HAP-1 (cell line): Measurements from ENCODE around the gene CASR.

ENCODE experiments used
- DNase-seq, 2 experiments: peaks; one replicate each; pipeline ENCODE4 v3.0.0-alpha.2; 2016 to 2020; ENCODE audit warnings: low spot score in 2 of 2
- H3K27me3 ChIP-seq: fragments of 250-450 bp; sonication (Bioruptor Pico); 2 replicates; pipeline ENCODE4 v1.5.1; 2020; ENCODE audit warnings: low read depth, mild to moderate bottlenecking, moderate library complexity
- H3K36me3 ChIP-seq: fragments of 250-450 bp; sonication (Bioruptor Pico); replicated peaks from 2 replicates; pipeline ENCODE4 v1.5.1; 2020; ENCODE audit warnings: mild to moderate bottlenecking
- H3K4me1 ChIP-seq: fragments of 250-450 bp; sonication (Bioruptor Pico); 2 replicates; pipeline ENCODE4 v1.5.1; 2020; ENCODE audit warnings: mild to moderate bottlenecking
- H3K4me3 ChIP-seq: fragments of 250-450 bp; sonication (Bioruptor Pico); 2 replicates; pipeline ENCODE4 v1.5.1; 2020; ENCODE audit warnings: mild to moderate bottlenecking, moderate library complexity
- H3K9me3 ChIP-seq: fragments of 250-450 bp; sonication (Bioruptor Pico); 2 replicates; pipeline ENCODE4 v1.5.1; 2020; ENCODE audit warnings: mild to moderate bottlenecking, moderate library complexity
- in situ Hi-C: fragments of 300-500 bp; cut with MboI; formaldehyde crosslinking; loops from 3 replicates; pipeline ENCODE4 v1.14.3; 2020; ENCODE audit warnings: low sequenced_read_pairs, inconsistent platforms, mixed read lengths

The CASR gene

DNA sequence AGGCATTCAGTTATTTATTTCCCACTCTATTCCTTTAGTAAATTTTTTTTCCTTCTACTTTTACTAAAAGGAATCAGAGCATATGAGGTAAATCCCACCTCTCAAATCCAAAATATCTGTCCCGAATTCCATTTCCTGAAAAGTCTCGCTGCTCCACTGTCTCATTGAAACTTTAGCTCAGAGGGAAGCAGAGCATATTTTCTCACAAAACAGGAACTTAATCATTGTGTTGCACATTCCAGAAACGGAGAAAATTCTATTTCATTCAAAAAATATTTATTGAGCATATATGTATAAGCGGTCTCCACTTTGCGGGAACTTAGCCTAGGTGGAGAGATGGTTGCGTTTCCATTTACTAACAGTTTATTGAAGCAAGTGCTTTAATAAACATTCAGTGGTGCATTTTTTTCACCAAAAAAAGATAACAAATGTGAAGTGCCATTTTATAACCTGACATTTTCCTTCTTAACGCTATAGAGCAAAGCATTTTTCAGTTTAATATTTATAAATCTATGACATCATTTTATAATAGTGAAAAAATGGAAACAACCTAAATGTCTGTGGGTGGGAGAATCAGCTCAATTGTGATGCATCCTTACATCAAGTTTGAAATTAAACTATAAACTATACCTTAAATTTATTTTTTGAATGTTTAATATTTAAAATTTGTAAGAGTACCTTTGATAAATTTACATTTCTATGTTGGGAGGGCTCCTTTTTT, 74.3 kb downstream of the CASR start:
- peaks cover 3% of the 10 kb centered on the region for H3K27me3 ChIP-seq
- no peaks in the 10 kb centered on the region for H3K9me3 ChIP-seq
- H3K4me1 ChIP-seq: no peaks in the 10 kb centered on the region
- in situ Hi-C loops: loop anchor here (25.0 kb wide), 1 partner anchor 696 kb away; the partner anchor contains the start of gene ARGFX
- no peaks in the 10 kb centered on the region for H3K36me3 ChIP-seq
- no peak overlapping the region for H3K4me3 ChIP-seq
- DNase-seq: no peak

DNA sequence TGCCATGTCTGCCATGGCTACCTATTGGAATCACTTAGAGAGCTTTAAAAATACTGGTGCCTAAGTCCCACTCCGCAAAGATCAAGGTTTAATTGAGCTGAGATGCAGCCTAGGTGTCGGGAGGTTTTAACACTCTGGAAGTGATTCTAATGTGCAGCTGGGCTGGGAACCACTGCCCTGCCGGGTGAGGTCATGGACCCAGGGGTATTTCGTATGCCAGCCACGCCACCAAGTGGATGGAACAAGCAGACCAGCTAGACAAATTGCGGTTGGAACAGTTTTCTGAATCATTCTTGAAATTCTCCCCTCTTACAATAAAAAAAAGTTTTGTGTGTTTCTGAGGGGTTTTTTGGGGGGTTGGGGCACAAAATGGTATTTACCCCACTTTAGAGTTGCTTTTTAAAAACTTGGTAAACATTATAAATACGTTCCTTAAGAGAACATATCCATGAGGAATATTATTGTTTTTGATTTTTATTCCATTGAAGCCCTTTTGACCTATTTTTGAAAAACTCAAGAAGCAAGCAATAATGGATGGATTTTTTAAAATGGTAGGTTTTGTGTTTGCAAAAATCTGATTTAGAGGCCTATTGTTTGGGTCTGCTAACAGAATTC, 75.4 kb downstream of the CASR start:
- in situ Hi-C loops: loop anchor here (25.0 kb wide), 1 partner anchor 697 kb away; the partner anchor contains the start of gene ARGFX
- peaks cover 3% of the 10 kb centered on the region for H3K27me3 ChIP-seq
- no peaks in the 10 kb centered on the region for H3K4me1 ChIP-seq
- no peaks in the 10 kb centered on the region for H3K36me3 ChIP-seq
- DNase-seq: peak; percentile 14 to 64
- H3K4me3 ChIP-seq: no peak overlapping the region
- no peaks in the 10 kb centered on the region for H3K9me3 ChIP-seq

GRCh38 chr3:122260206-122260605, 76.7 kb downstream of the CASR start:
- peaks cover 3% of the 10 kb centered on the region for H3K27me3 ChIP-seq
- no peaks in the 10 kb centered on the region for H3K4me1 ChIP-seq
- H3K9me3 ChIP-seq: no peaks in the 10 kb centered on the region
- in situ Hi-C loops: loop anchor here (25.0 kb wide), 1 partner anchor 698 kb away; the partner anchor contains the start of gene ARGFX
- H3K4me3 ChIP-seq: no peak overlapping the region
- no peak for DNase-seq
- no peaks in the 10 kb centered on the region for H3K36me3 ChIP-seq

GRCh38 chr3:122263058-122263457, 79.6 kb downstream of the CASR start:
- H3K36me3 ChIP-seq: no peaks in the 10 kb centered on the region
- H3K4me1 ChIP-seq: no peaks in the 10 kb centered on the region
- peaks cover 5% of the 10 kb centered on the region for H3K27me3 ChIP-seq
- H3K4me3 ChIP-seq: no peak overlapping the region
- in situ Hi-C loops: loop anchor here (25.0 kb wide), 1 partner anchor 701 kb away; the partner anchor contains the start of gene ARGFX
- no peaks in the 10 kb centered on the region for H3K9me3 ChIP-seq
- DNase-seq: no peak

- no peak for DNase-seq
- H3K36me3 ChIP-seq: no peaks in the 10 kb centered on the region
- no peak overlapping the region for H3K4me3 ChIP-seq
- H3K9me3 ChIP-seq: no peaks in the 10 kb centered on the region
- in situ Hi-C loops: loop anchor here (25.0 kb wide), 1 partner anchor 702 kb away; the partner anchor contains the start of gene ARGFX
- H3K27me3 ChIP-seq: peaks cover 2% of the 10 kb centered on the region; the same call in 1 of the 2 replicates
- H3K4me1 ChIP-seq: no peaks in the 10 kb centered on the region
Observed at GRCh38 chr3:122263974-122264588, 80.6 kb downstream of the CASR start.

DNA sequence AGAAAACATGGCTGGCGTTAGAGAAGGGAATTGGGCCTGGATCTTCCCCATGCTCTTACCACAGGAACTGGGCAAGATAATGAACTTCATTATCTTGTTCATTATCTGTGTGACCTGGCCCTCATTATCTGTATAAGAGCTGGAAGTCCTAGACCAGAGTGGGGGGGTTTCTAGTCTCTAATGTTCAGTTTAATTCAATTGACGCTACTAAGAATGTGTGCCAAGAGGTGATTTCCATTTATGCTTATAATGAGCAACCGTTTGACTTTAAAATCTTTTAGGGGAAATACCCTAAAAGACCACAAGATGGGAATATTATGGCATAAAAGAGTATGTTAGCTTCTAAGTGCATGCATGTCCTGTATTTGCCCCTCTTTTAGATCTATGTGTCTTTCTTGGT, 82.5 kb downstream of the CASR start:
- Histone ChIP-seq H3K27me3 (peaks cover 6% of the 10 kb centered on the region), H3K9me3 (no peaks in the 10 kb centered on the region), H3K4me3 (no peak overlapping the region), H3K36me3 (no peaks in the 10 kb centered on the region), H3K4me1 (no peaks in the 10 kb centered on the region)
- no peak for DNase-seq
- in situ Hi-C loops: loop anchor here (25.0 kb wide), 1 partner anchor 704 kb away; the partner anchor contains the start of gene ARGFX

GRCh38 chr3:122268257-122269024, 85.0 kb downstream of the CASR start:
- no peak for DNase-seq
- no peaks in the 10 kb centered on the region for H3K4me1 ChIP-seq
- H3K4me3 ChIP-seq: no peak overlapping the region
- no peaks in the 10 kb centered on the region for H3K9me3 ChIP-seq
- H3K27me3 ChIP-seq: peaks cover 6% of the 10 kb centered on the region
- in situ Hi-C loops: loop anchor here (25.0 kb wide), 1 partner anchor 706 kb away; the partner anchor contains the start of gene ARGFX
- no peaks in the 10 kb centered on the region for H3K36me3 ChIP-seq

DNA sequence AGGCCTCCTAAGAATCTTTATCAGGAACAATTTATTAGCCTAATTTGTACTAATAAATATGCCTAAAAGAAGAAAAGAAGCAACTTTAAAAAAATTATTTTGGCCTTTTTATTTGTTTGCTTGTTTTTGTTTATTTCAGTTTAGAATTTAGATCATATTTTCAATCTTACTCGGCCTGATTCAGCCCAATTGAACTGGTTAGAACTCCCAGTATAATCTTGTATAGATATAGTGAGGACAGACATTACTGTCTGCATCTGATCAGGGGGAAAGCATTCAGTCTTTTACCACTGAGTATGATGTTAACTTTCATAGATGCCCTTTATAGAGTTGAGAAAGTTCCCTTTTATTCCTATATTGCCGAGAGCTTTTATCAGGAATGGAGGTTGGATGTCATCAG, 85.6 kb downstream of the CASR start:
- in situ Hi-C loops: loop anchor here (25.0 kb wide), 1 partner anchor 707 kb away; the partner anchor contains the start of gene ARGFX
- Histone ChIP-seq H3K9me3 (no peaks in the 10 kb centered on the region), H3K36me3 (no peaks in the 10 kb centered on the region), H3K27me3 (peaks cover 6% of the 10 kb centered on the region), H3K4me1 (no peaks in the 10 kb centered on the region), H3K4me3 (no peak overlapping the region)
- no peak for DNase-seq

GRCh38 chr3:122271246-122271898, 87.9 kb downstream of the CASR start:
- Histone ChIP-seq H3K9me3 (no peaks in the 10 kb centered on the region), H3K27me3 (peaks cover 6% of the 10 kb centered on the region), H3K36me3 (no peaks in the 10 kb centered on the region), H3K4me1 (no peaks in the 10 kb centered on the region), H3K4me3 (no peak overlapping the region)
- in situ Hi-C loops: loop anchor here (25.0 kb wide), 1 partner anchor 709 kb away; the partner anchor contains the start of gene ARGFX
- DNase-seq: no peak

GRCh38 chr3:122272879-122273278, 89.4 kb downstream of the CASR start:
- no peaks in the 10 kb centered on the region for H3K36me3 ChIP-seq
- in situ Hi-C loops: loop anchor here (25.0 kb wide), 1 partner anchor 711 kb away; the partner anchor contains the start of gene ARGFX
- H3K4me1 ChIP-seq: no peaks in the 10 kb centered on the region
- H3K27me3 ChIP-seq: peaks cover 3% of the 10 kb centered on the region
- H3K9me3 ChIP-seq: no peaks in the 10 kb centered on the region
- DNase-seq: no peak
- no peak overlapping the region for H3K4me3 ChIP-seq

DNA sequence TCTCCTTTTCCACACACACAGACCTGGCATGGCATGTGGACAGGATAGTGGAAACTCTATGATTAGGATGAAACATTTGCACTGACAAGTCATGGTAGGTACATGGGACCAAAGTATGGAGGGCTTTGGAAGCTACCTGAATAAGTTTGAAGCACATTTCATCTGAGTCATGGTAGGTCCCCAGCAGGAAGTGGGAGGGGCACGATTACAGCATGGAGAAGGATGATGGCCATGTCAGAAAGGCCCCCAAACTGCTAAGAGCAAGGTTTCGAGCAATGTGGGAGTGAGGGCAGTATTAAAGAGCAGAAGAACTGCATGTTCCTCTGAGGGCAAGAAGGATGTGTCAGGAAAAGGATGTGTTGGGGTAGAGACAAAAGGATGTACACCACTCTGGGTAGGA, 90.0 kb downstream of the CASR start:
- no peaks in the 10 kb centered on the region for H3K9me3 ChIP-seq
- DNase-seq: no peak
- no peak overlapping the region for H3K4me3 ChIP-seq
- peaks cover 3% of the 10 kb centered on the region for H3K27me3 ChIP-seq
- in situ Hi-C loops: loop anchor here (25.0 kb wide), 1 partner anchor 711 kb away; the partner anchor contains the start of gene ARGFX
- H3K4me1 ChIP-seq: no peaks in the 10 kb centered on the region
- H3K36me3 ChIP-seq: no peaks in the 10 kb centered on the region

GRCh38 chr3:122281891-122282290, 98.4 kb downstream of the CASR start:
- no peak for DNase-seq
- no peaks in the 10 kb centered on the region for H3K9me3 ChIP-seq

More at GRCh38 chr3:122281891-122282290, 98.4 kb downstream of the CASR start:
- in situ Hi-C loops: no loop called here
- Histone ChIP-seq H3K4me3 (no peak overlapping the region), H3K27me3 (peaks cover 4% of the 10 kb centered on the region; the same call in 1 of the 2 replicates), H3K36me3 (no peaks in the 10 kb centered on the region), H3K4me1 (no peaks in the 10 kb centered on the region)
